Transverse colon (tissue), 4 donors: ENCODE results near the gene PPID. TPM values are rescaled to one million over a fixed set of nuclear protein-coding genes. Genes with fewer than 3 reads are reported as not detected.
"Not testable (repeated sequence)": the region's sequence is repeated elsewhere in the genome, so short reads cannot be mapped to it uniquely, and the experiment has no call there.

Experiments used
- DNase-seq: peaks from one replicate; pipeline ENCODE4 v3.0.0-alpha.2; 2019
- H3K27ac ChIP-seq, 4 donors: fragments of 200-600 bp; sonication (generic); 2 replicates each; pipeline ENCODE4 v1.5.1; 2016 to 2018; ENCODE audit warnings: inconsistent platforms in 4 of 4
- H3K27me3 ChIP-seq: fragments of 200-600 bp; sonication (generic); 2 replicates; pipeline ENCODE4 v1.5.1; 2017; ENCODE audit warnings: inconsistent platforms
- H3K36me3 ChIP-seq, 4 donors: fragments of 200-600 bp; sonication (generic); 2 replicates each; pipeline ENCODE4 v1.5.1; 2017 to 2019; ENCODE audit warnings: inconsistent platforms in 4 of 4
- H3K4me1 ChIP-seq, 4 donors: fragments of 200-600 bp; sonication (generic); 2 replicates each; pipeline ENCODE4 v1.5.1; 2017 to 2020; ENCODE audit warnings: inconsistent platforms in 4 of 4
- H3K4me3 ChIP-seq, 4 donors: fragments of 200-600 bp; sonication (generic); 1 replicate in 1 of 4; 2 replicates in 3 of 4; pipeline versions ENCODE4 v1.5.1 to v1.6.1; 2017 to 2019; ENCODE audit warnings: inconsistent platforms in 4 of 4
- H3K9me3 ChIP-seq, 2 donors: fragments of 200-600 bp; sonication (generic); 2 replicates each; pipeline ENCODE4 v1.5.1; 2017 to 2019; ENCODE audit warnings: inconsistent platforms in 2 of 2
- CTCF ChIP-seq, 5 experiments: fragments of 200-600 bp in 3 of 5; fragments of 450-650 bp in 2 of 5; sonication (generic) in 3 of 5; IDR thresholded peaks; 1 replicate in 2 of 5; 2 replicates in 3 of 5; pipeline ENCODE4 v1.5.1; 2016 to 2017; ENCODE audit warnings: antibody characterized with exemption in 5 of 5, inconsistent platforms in 3 of 5, mild to moderate bottlenecking in 2 of 5, moderate library complexity in 1 of 5
- EP300 ChIP-seq: sonication (generic); formaldehyde crosslinking; IDR thresholded peaks from one replicate; pipeline ENCODE4 v1.6.1; 2017; ENCODE audit warnings: antibody characterized with exemption, low read depth
- POLR2A ChIP-seq: fragments of 450-650 bp; IDR thresholded peaks from one replicate; pipeline ENCODE4 v1.6.1; 2016; ENCODE audit warnings: antibody characterized with exemption, mild to moderate bottlenecking, moderate library complexity
- POLR2AphosphoS5 ChIP-seq, 3 donors: sonication (generic); formaldehyde crosslinking; IDR thresholded peaks; one replicate each; pipeline ENCODE4 v1.6.1; 2016; ENCODE audit warnings: antibody characterized with exemption in 3 of 3
- WGBS, 2 donors: methylation state at CpG; one replicate each; pipeline ENCODE4 v1.1.5; 2018; ENCODE audit warnings: low coverage in 1 of 2; 5-methylcytosine and 5-hydroxymethylcytosine counted together
- in situ Hi-C, 4 donors: fragments of 200-750 bp; cut with MboI; loops; one replicate each; pipeline versions ENCODE4 v1.15.0 to v1.15.1; 2017; ENCODE audit warnings: low sequenced_read_pairs in 3 of 4, low pct_ligation_motif_present in 1 of 4, low pct_unique_long_range_greater_than_20kb in 1 of 4
- intact Hi-C: fragments of 100-400 bp; cut with DNase I; formaldehyde crosslinking; loops from one replicate; pipeline ENCODE4 v1.15.1; 2023; ENCODE audit warnings: low total_unique reads
- small RNA-seq, 4 donors: library from RNA; depleted of rRNA; stranded (forward); fragments of <200 nt; gene quantifications; one replicate each; pipeline ENCODE3, GENCODE V24; 2016
- total RNA-seq, 4 donors: library from RNA; depleted of rRNA; stranded (reverse); fragments of >200 nt; gene quantifications; one replicate each; pipeline ENCODE4 v1.1.0, GENCODE V29; 2016

Gene PPID
- total RNA-seq, 4 donors from 2014 or later = 7.9 to 21.8 (median 12.8) TPM

GRCh38 chr4:158666892-158667291 is 56.3 kb downstream of the PPID start:
- H3K4me3 ChIP-seq = no peak overlapping the region
- intact Hi-C loops = no loop called here
- H3K36me3 ChIP-seq = no peaks in the 10 kb centered on the region
- no peak overlapping the region for H3K27ac ChIP-seq
- H3K9me3 ChIP-seq = no peaks in the 10 kb centered on the region
- no peaks in the 10 kb centered on the region for H3K27me3 ChIP-seq
- in situ Hi-C loops = no loop called here
- WGBS, 2 donors = 97 to 98% methylated on average over 2 of the region's 2 CpGs
- peaks cover 3 to 10% (median 9%) of the 10 kb centered on the region in 4 donors for H3K4me1 ChIP-seq
- TF ChIP-seq CTCF (IDR thresholded peaks at IDR 0.05) (no peak), POLR2A (no peak), EP300 (no peak), POLR2AphosphoS5 (IDR thresholded peaks at IDR 0.05) (no peak)
- no peak for DNase-seq

- no peak overlapping the region for H3K4me3 ChIP-seq
- in situ Hi-C loops (no loop called here), intact Hi-C loops (no loop called here)
- no peaks in the 10 kb centered on the region for H3K36me3 ChIP-seq
- H3K4me1 ChIP-seq = no peaks in the 10 kb centered on the region
- TF ChIP-seq EP300 (no peak), POLR2AphosphoS5 (IDR thresholded peaks at IDR 0.05) (no peak)
- no peaks in the 10 kb centered on the region for H3K9me3 ChIP-seq
- DNase-seq = no peak
- 91 to 97% methylated on average over 8 to 18 of the region's 18 CpGs for WGBS, 2 donors
- H3K27me3 ChIP-seq = no peaks in the 10 kb centered on the region
- H3K27ac ChIP-seq = no peak overlapping the region
Observed at GRCh38 chr4:158664806-158665205, 58.4 kb downstream of the PPID start.

- H3K9me3 ChIP-seq, H3K27me3 ChIP-seq, H3K4me1 ChIP-seq, H3K36me3 ChIP-seq, H3K27ac ChIP-seq, in situ Hi-C loops, DNase-seq, H3K4me3 ChIP-seq, intact Hi-C loops: not testable (repeated sequence)
- WGBS, 2 donors = 78 to 83% methylated on average over 7 to 8 of the region's 8 CpGs
Observed at GRCh38 chr4:158663707-158664625, 59.2 kb downstream of the PPID start.

GRCh38 chr4:158663255-158663654 is 59.9 kb downstream of the PPID start:
- H3K36me3 ChIP-seq, intact Hi-C loops, in situ Hi-C loops, H3K4me3 ChIP-seq, H3K4me1 ChIP-seq, H3K27me3 ChIP-seq, DNase-seq, H3K9me3 ChIP-seq, H3K27ac ChIP-seq: not testable (repeated sequence)
- 57 to 92% methylated on average over 4 of the region's 4 CpGs for WGBS, 2 donors

Small RNAs within 50 kb of the gene (small RNA-seq; reads per million reads assigned to genes)
- gene RF00012 = 0 reads per million in 4 donors

Other genes with a start within 250 kb of the PPID start
- gene RXFP1, start 201.5 kb downstream of the PPID start, total RNA-seq = under 1 TPM in 1 of 4 donors, not detected in 3; 0.16 TPM
- gene C4orf46, start 51.5 kb downstream of the PPID start, total RNA-seq = 1 to 10 TPM in 3 of 4 donors, under 1 TPM in 1; 0.40 to 6.0 (median 2.7) TPM
- 100 to 1,000 TPM in 2 of 4 donors, 10 to 100 TPM in 2; 19.5 to 144 (median 88.5) TPM for gene ETFDH, start 51.1 kb downstream of the PPID start, total RNA-seq
- 100 to 1,000 TPM in 1 of 4 donors, 10 to 100 TPM in 3; 47.2 to 105 (median 64.0) TPM for gene FNIP2, start 45.6 kb upstream of the PPID start, total RNA-seq